H9 (cell line): Measurements from ENCODE around the gene PEX7. TPM values are rescaled to one million over a fixed set of nuclear protein-coding genes. Genes with fewer than 3 reads are reported as not detected.

Source experiments
- DNase-seq: peaks from one replicate; pipeline ENCODE4 v3.0.0-alpha.2; 2017
- H2AFZ ChIP-seq: one replicate; pipeline ENCODE4 v1.6.1; 2013; ENCODE audit warnings: mild to moderate bottlenecking, low read length, control low read depth, moderate library complexity
- H2AK5ac ChIP-seq: 2 replicates; pipeline ENCODE4 v1.6.1; 2013; ENCODE audit warnings: low read length, control low read depth, mixed read lengths; ENCODE audit not compliant: insufficient read length
- H2BK120ac ChIP-seq: one replicate; pipeline ENCODE4 v1.6.1; 2013; ENCODE audit warnings: low read depth, mild to moderate bottlenecking, low read length, control low read depth, inconsistent platforms; ENCODE audit not compliant: poor library complexity, severe bottlenecking
- H2BK12ac ChIP-seq: 2 replicates; pipeline ENCODE4 v1.6.1; 2013; ENCODE audit warnings: low read length, control low read depth, mixed read lengths, low read depth; ENCODE audit not compliant: insufficient read length
- H2BK15ac ChIP-seq: 2 replicates; pipeline ENCODE4 v1.6.1; 2013; ENCODE audit warnings: low read depth, low read length, control low read depth
- H2BK20ac ChIP-seq: one replicate; pipeline ENCODE4 v1.6.1; 2013; ENCODE audit warnings: low read depth, mild to moderate bottlenecking, low read length, control low read depth, inconsistent platforms; ENCODE audit not compliant: poor library complexity, severe bottlenecking
- H2BK5ac ChIP-seq: 2 replicates; pipeline ENCODE4 v1.6.1; 2013; ENCODE audit warnings: low read length, control low read depth, mixed read lengths; ENCODE audit not compliant: insufficient read length
- H3K14ac ChIP-seq: 2 replicates; pipeline ENCODE4 v1.6.1; 2013; ENCODE audit warnings: low read length, control low read depth; ENCODE audit not compliant: insufficient read depth
- H3K18ac ChIP-seq: 2 replicates; pipeline ENCODE4 v1.6.1; 2013; ENCODE audit warnings: low read depth, mild to moderate bottlenecking, mixed read lengths, low read length, control low read depth; ENCODE audit not compliant: insufficient read length
- H3K23ac ChIP-seq: 2 replicates; pipeline ENCODE4 v1.6.1; 2013; ENCODE audit warnings: low read length, control low read depth, mixed read lengths, low read depth; ENCODE audit not compliant: insufficient read length
- H3K23me2 ChIP-seq: 2 replicates; pipeline ENCODE4 v1.6.1; 2013; ENCODE audit warnings: low read depth, mild to moderate bottlenecking, mixed read lengths, low read length, control low read depth; ENCODE audit not compliant: insufficient read length, poor library complexity, severe bottlenecking
- H3K27ac ChIP-seq: 2 replicates; pipeline ENCODE4 v1.5.1; 2013; ENCODE audit warnings: low read length, control low read depth, mixed read lengths, low read depth; ENCODE audit not compliant: insufficient read length
- H3K27me3 ChIP-seq: 2 replicates; pipeline ENCODE4 v1.6.1; 2013; ENCODE audit warnings: low read length, control low read depth, inconsistent platforms; ENCODE audit not compliant: insufficient read depth
- H3K4ac ChIP-seq: 2 replicates; pipeline ENCODE4 v1.6.1; 2013; ENCODE audit warnings: low read depth, mild to moderate bottlenecking, control low read depth, inconsistent platforms, low read length, moderate library complexity
- H3K4me1 ChIP-seq: 2 replicates; pipeline ENCODE4 v1.6.1; 2013; ENCODE audit warnings: low read length, control low read depth, inconsistent platforms; ENCODE audit not compliant: insufficient read depth
- H3K4me2 ChIP-seq: 2 replicates; pipeline ENCODE4 v1.6.1; 2013; ENCODE audit warnings: low read length, control low read depth, mixed read lengths; ENCODE audit not compliant: insufficient read length, insufficient read depth
- H3K56ac ChIP-seq: 2 replicates; pipeline ENCODE4 v1.6.1; 2013; ENCODE audit warnings: low read depth, mild to moderate bottlenecking, mixed read lengths, low read length, control low read depth; ENCODE audit not compliant: insufficient read length
- H3K79me1 ChIP-seq: 2 replicates; pipeline ENCODE4 v1.6.1; 2013; ENCODE audit warnings: low read depth, mild to moderate bottlenecking, moderate library complexity, low read length, control low read depth, inconsistent platforms; ENCODE audit not compliant: insufficient read depth, poor library complexity, severe bottlenecking
- H3K79me2 ChIP-seq: 2 replicates; pipeline ENCODE4 v1.6.1; 2013; ENCODE audit warnings: low read length, control low read depth, inconsistent platforms; ENCODE audit not compliant: insufficient read depth
- H3K9ac ChIP-seq: 2 replicates; pipeline ENCODE4 v1.6.1; 2013; ENCODE audit warnings: low read length, control low read depth, mixed read lengths; ENCODE audit not compliant: insufficient read length; ENCODE audit errors: extremely low read depth
- H3K9me3 ChIP-seq: one replicate; pipeline ENCODE4 v1.6.1; 2013; ENCODE audit warnings: low read depth, low read length, inconsistent platforms; ENCODE audit not compliant: control insufficient read depth
- H3T11ph ChIP-seq: one replicate; pipeline ENCODE4 v1.6.1; 2013; ENCODE audit warnings: mild to moderate bottlenecking, low read length, control low read depth, inconsistent platforms
- H4K20me1 ChIP-seq: one replicate; pipeline ENCODE4 v1.6.1; 2013; ENCODE audit not compliant: control insufficient read depth, insufficient read length, insufficient read depth
- H4K5ac ChIP-seq: 2 replicates; pipeline ENCODE4 v1.6.1; 2013; ENCODE audit warnings: low read depth, mild to moderate bottlenecking, mixed read lengths, low read length, control low read depth; ENCODE audit not compliant: insufficient read length
- H4K8ac ChIP-seq: replicated peaks from 2 replicates; pipeline ENCODE4 v1.6.1; 2013; ENCODE audit warnings: low read length, control low read depth, mixed read lengths, low read depth; ENCODE audit not compliant: insufficient read length
- H4K91ac ChIP-seq: 2 replicates; pipeline ENCODE4 v1.6.1; 2013; ENCODE audit warnings: low read depth, mild to moderate bottlenecking, moderate library complexity, mixed read lengths, low read length, control low read depth; ENCODE audit not compliant: insufficient read length
- H3K27ac Mint-ChIP-seq, 3 experiments: 2 replicates in 2 of 3; 3 replicates in 1 of 3; pipeline ENCODE4 v1.8.0; 2020 to 2021; ENCODE audit warnings: mixed read lengths in 3 of 3, mild to moderate bottlenecking in 1 of 3, moderate library complexity in 1 of 3
- H3K27me3 Mint-ChIP-seq: 2 replicates; pipeline ENCODE4 v1.8.0; 2021; ENCODE audit warnings: low read depth, mild to moderate bottlenecking, moderate library complexity, mixed read lengths
- H3K36me3 Mint-ChIP-seq, 3 experiments: 2 replicates in 2 of 3; 3 replicates in 1 of 3; pipeline ENCODE4 v1.8.0; 2020 to 2021; ENCODE audit warnings: low read depth in 3 of 3, mixed read lengths in 3 of 3; ENCODE audit not compliant: insufficient read depth in 1 of 3
- H3K4me1 Mint-ChIP-seq, 2 experiments: 2 replicates each; pipeline ENCODE4 v1.8.0; 2020; ENCODE audit warnings: mixed read lengths in 2 of 2
- H3K4me3 Mint-ChIP-seq, 2 experiments: 2 replicates in 1 of 2; 3 replicates in 1 of 2; pipeline ENCODE4 v1.8.0; 2020 to 2021; ENCODE audit warnings: mild to moderate bottlenecking in 2 of 2, mixed read lengths in 2 of 2, moderate library complexity in 1 of 2
- H3K9me3 Mint-ChIP-seq, 2 experiments: 2 replicates in 1 of 2; 3 replicates in 1 of 2; pipeline ENCODE4 v1.8.0; 2020; ENCODE audit warnings: mild to moderate bottlenecking in 2 of 2, mixed read lengths in 2 of 2, moderate library complexity in 1 of 2
- WGBS: extraction: QIAGEN DNeasy Blood & Tissue Kit; methylation state at CpG from one replicate; pipeline ENCODE4 v1.1.7; 2013; ENCODE audit warnings: missing lambda C conversion rate, low lambda C conversion rate, mixed read lengths; ENCODE audit not compliant: insufficient read length; ENCODE audit errors: extremely low coverage; 5-methylcytosine and 5-hydroxymethylcytosine counted together
- total RNA-seq: library from RNA; stranded (reverse); gene quantifications from 2 replicates; pipeline ENCODE4 v1.2.1, GENCODE V29; 2021
- TF ChIP-seq, protein P1 (sequence below): fragments of 200-600 bp; sonication (generic); conservative IDR thresholded peaks from 3 replicates; pipeline ENCODE4 v1.8.0; 2021; ENCODE audit warnings: antibody characterized with exemption, mild to moderate bottlenecking

PEX7 gene
- total RNA-seq, 1 experiment from 2014 or later = 8.4 TPM

DNA sequence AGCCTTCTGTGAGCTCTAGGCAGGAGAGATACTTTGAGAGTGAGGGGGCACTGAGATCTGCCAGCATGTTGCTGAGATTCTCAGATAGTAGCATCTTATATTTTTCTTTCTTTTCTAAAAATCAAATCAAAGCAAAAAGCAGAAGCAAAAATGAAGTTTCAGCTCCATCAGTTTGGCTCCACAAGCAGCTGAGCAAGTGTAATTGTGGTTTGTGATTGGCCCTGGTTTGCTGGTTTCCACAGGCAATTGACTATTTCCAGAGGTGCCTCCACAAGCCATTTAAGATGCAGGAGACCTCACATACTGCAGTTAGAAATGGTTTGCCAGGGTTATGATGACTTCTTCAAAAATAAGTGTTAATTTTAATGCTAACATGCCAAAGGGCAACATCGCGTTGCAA is 104.0 kb downstream of the PEX7 start:
- Mint-ChIP-seq H3K9me3 (peaks cover 0 to 2% of the 10 kb centered on the region in 2 experiments; a peak in 2 of 5 replicates), H3K27me3 (peaks cover 63% of the 10 kb centered on the region), H3K4me3 (no peak overlapping the region), H3K27ac (no peak overlapping the region), H3K4me1 (peaks cover 7 to 9% of the 10 kb centered on the region in 2 experiments; a peak in 3 of 4 replicates), H3K36me3 (peaks cover 0 to 7% (median 3%) of the 10 kb centered on the region in 3 experiments; a peak in 3 of 7 replicates)
- Histone ChIP-seq H2BK20ac (no peak overlapping the region), H4K91ac (no peak overlapping the region), H3K23ac (no peak overlapping the region), H4K8ac (no peak overlapping the region), H3K18ac (no peak overlapping the region), H2BK15ac (no peak overlapping the region), H3K79me1 (no peaks in the 10 kb centered on the region), H3K27me3 (peaks cover 17% of the 10 kb centered on the region; the same call in 1 of the 2 replicates), H3T11ph (no peak overlapping the region), H2BK12ac (no peak overlapping the region), H2BK5ac (no peak overlapping the region), H2AK5ac (no peak overlapping the region), H3K9me3 (no peaks in the 10 kb centered on the region), H3K4me2 (no peak overlapping the region), H3K23me2 (peaks cover 17% of the 10 kb centered on the region), H4K20me1 (no peaks in the 10 kb centered on the region), H3K27ac (no peak overlapping the region), H3K4ac (no peak overlapping the region), H3K9ac (no peak overlapping the region), H4K5ac (no peak overlapping the region), H3K79me2 (no peaks in the 10 kb centered on the region), H3K56ac (no peak overlapping the region), H3K4me1 (no peaks in the 10 kb centered on the region), H2AFZ (no peak overlapping the region), H3K14ac (no peak overlapping the region), H2BK120ac (no peak overlapping the region)
- no CpG with 5 or more reads among the region's 2 CpGs for whole genome bisulfite sequencing
- DNase-seq = no peak
- TF ChIP-seq, protein P1, sequence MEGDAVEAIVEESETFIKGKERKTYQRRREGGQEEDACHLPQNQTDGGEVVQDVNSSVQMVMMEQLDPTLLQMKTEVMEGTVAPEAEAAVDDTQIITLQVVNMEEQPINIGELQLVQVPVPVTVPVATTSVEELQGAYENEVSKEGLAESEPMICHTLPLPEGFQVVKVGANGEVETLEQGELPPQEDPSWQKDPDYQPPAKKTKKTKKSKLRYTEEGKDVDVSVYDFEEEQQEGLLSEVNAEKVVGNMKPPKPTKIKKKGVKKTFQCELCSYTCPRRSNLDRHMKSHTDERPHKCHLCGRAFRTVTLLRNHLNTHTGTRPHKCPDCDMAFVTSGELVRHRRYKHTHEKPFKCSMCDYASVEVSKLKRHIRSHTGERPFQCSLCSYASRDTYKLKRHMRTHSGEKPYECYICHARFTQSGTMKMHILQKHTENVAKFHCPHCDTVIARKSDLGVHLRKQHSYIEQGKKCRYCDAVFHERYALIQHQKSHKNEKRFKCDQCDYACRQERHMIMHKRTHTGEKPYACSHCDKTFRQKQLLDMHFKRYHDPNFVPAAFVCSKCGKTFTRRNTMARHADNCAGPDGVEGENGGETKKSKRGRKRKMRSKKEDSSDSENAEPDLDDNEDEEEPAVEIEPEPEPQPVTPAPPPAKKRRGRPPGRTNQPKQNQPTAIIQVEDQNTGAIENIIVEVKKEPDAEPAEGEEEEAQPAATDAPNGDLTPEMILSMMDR = no peak
